ENCODE data around the gene COBLL1. TPM values are rescaled to one million over a fixed set of nuclear protein-coding genes. Genes with fewer than 3 reads are reported as not detected.

COBLL1 gene
- total and polyA plus RNA-seq, 8 donors, result 11.8 to 129 (median 58.3) TPM

GRCh38 chr2:164757934-164758695 lies 83.5 kb downstream of the COBLL1 start:
- no peak overlapping the region for H3K4me3 ChIP-seq
- H3K27ac ChIP-seq, result peak overlapping the region in 2 of 5 donors; percentile 37 to 76
- no peaks in the 10 kb centered on the region for H3K36me3 ChIP-seq
- H3K9me3 ChIP-seq, result no peaks in the 10 kb centered on the region
- intact Hi-C loops (cut with DNase I; ENCODE audit: low total_unique reads), result no loop called here
- no peak for DNase-seq
- TF ChIP-seq POLR2A (IDR thresholded peaks at IDR 0.05) (no peak), POLR2AphosphoS5 (IDR thresholded peaks at IDR 0.05) (peak in 1 of 3 donors; percentile 32)
- WGBS, 5 donors, result 12 to 44% (median 22%) methylated on average over 2 of the region's 2 CpGs
- H3K27me3 ChIP-seq, result no peaks in the 10 kb centered on the region
- H3K4me1 ChIP-seq, result peaks cover 0 to 59% (median 26%) of the 10 kb centered on the region in 4 donors

- 23 to 60% (median 50%) methylated on average over 2 of the region's 2 CpGs for WGBS, 5 donors
- DNase-seq, result no peak
- Histone ChIP-seq H3K9me3 (no peaks in the 10 kb centered on the region), H3K4me1 (peaks cover 0 to 54% (median 26%) of the 10 kb centered on the region in 4 donors), H3K27ac (peak overlapping the region in 2 of 5 donors; percentile 12 to 76), H3K27me3 (no peaks in the 10 kb centered on the region), H3K4me3 (no peak overlapping the region), H3K36me3 (no peaks in the 10 kb centered on the region)
- intact Hi-C loops (cut with DNase I; ENCODE audit: low total_unique reads), result no loop called here
- TF ChIP-seq POLR2AphosphoS5 (IDR thresholded peaks at IDR 0.05), result no peak
- TF ChIP-seq CTCF (IDR thresholded peaks at IDR 0.05), result no peak
- no peak for TF ChIP-seq POLR2A (IDR thresholded peaks at IDR 0.05)
- no peak for TF ChIP-seq EP300 (IDR thresholded peaks at IDR 0.05)
Observed at GRCh38 chr2:164756773-164757172, 84.8 kb downstream of the COBLL1 start.

- Histone ChIP-seq H3K4me3 (no peak overlapping the region), H3K36me3 (no peaks in the 10 kb centered on the region), H3K4me1 (peaks cover 0 to 46% (median 23%) of the 10 kb centered on the region in 4 donors), H3K27ac (peak overlapping the region in 2 of 5 donors; percentile 24 to 76), H3K9me3 (no peaks in the 10 kb centered on the region), H3K27me3 (no peaks in the 10 kb centered on the region)
- no peak for DNase-seq
- intact Hi-C loops (cut with DNase I; ENCODE audit: low total_unique reads), result no loop called here
- whole genome bisulfite sequencing, 5 donors, result 62 to 76% (median 69%) methylated on average over 2 of the region's 2 CpGs
- no peak for TF ChIP-seq EP300 (IDR thresholded peaks at IDR 0.05)
- TF ChIP-seq POLR2A (IDR thresholded peaks at IDR 0.05), result no peak
- TF ChIP-seq POLR2AphosphoS5 (IDR thresholded peaks at IDR 0.05), result no peak
- no peak for TF ChIP-seq CTCF (IDR thresholded peaks at IDR 0.05)
Observed at GRCh38 chr2:164755952-164756351, 85.7 kb downstream of the COBLL1 start.

GRCh38 chr2:164754157-164755093 lies 87.2 kb downstream of the COBLL1 start:
- H3K4me1 ChIP-seq, result peaks cover 0 to 38% (median 22%) of the 10 kb centered on the region in 4 donors
- intact Hi-C loops (cut with DNase I; ENCODE audit: low total_unique reads), result no loop called here
- H3K4me3 ChIP-seq, result no peak overlapping the region
- no peak for DNase-seq
- H3K27ac ChIP-seq, result peak overlapping the region in 2 of 5 donors; percentile 16 to 51
- H3K27me3 ChIP-seq, result no peaks in the 10 kb centered on the region
- no peaks in the 10 kb centered on the region for H3K36me3 ChIP-seq
- 77 to 89% (median 87%) methylated on average over 10 of the region's 10 CpGs for WGBS, 5 donors
- TF ChIP-seq POLR2AphosphoS5 (IDR thresholded peaks at IDR 0.05), result no peak
- TF ChIP-seq CTCF (IDR thresholded peaks at IDR 0.05), result no peak
- no peak for TF ChIP-seq POLR2A (IDR thresholded peaks at IDR 0.05)
- TF ChIP-seq EP300 (IDR thresholded peaks at IDR 0.05), result no peak
- H3K9me3 ChIP-seq, result no peaks in the 10 kb centered on the region
